ENCODE results near the gene RNF103.

DNA sequence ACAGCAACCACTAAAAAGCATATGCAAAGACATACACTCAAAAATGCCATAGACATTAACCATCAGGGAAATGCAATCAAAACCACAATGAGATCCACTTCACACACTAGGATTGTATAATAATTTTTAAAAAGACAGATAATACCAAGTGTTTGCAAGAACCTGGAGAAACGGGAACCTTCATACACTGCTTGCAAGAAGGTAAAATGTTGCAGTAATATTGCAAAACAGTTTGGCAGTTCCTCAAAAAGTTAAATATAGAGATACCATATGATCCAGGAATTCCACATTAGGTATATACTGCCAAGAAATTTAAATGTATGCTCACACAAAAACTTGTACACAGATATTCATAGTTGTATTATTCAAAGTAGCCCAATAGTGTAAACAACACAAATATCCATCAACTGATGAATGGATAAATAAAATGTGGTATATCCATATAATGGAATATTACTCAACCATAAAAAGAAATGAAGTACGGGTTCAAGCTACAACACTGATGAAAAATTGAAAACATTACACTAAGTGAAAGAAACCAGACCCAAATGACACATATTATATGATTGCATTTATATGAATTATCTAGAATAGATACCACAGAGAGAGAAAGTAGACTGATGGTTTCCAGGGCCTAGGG lies 45.7 kb downstream of the RNF103 start:
- TF ChIP-seq, protein P1, sequence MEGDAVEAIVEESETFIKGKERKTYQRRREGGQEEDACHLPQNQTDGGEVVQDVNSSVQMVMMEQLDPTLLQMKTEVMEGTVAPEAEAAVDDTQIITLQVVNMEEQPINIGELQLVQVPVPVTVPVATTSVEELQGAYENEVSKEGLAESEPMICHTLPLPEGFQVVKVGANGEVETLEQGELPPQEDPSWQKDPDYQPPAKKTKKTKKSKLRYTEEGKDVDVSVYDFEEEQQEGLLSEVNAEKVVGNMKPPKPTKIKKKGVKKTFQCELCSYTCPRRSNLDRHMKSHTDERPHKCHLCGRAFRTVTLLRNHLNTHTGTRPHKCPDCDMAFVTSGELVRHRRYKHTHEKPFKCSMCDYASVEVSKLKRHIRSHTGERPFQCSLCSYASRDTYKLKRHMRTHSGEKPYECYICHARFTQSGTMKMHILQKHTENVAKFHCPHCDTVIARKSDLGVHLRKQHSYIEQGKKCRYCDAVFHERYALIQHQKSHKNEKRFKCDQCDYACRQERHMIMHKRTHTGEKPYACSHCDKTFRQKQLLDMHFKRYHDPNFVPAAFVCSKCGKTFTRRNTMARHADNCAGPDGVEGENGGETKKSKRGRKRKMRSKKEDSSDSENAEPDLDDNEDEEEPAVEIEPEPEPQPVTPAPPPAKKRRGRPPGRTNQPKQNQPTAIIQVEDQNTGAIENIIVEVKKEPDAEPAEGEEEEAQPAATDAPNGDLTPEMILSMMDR (IDR thresholded peaks at IDR 0.05) = no peak
- TF ChIP-seq POLR2A (IDR thresholded peaks at IDR 0.05) = no peak

All from testis (tissue), 2 donors.